H54 (cell line): ENCODE data around the gene ZNF525.
A peak's percentile ranks its signal among the peaks of the same experiment; 100 is the strongest.
"Not testable (repeated sequence)": the region's sequence is repeated elsewhere in the genome, so short reads cannot be mapped to it uniquely, and the experiment has no call there.

ENCODE experiments used
- DNase-seq: peaks from one replicate; pipeline ENCODE4 v3.0.0; 2011; ENCODE audit warnings: low spot score, mixed read lengths; ENCODE audit not compliant: insufficient read length
- FAIRE-seq: peaks from 3 replicates; lab custom pipeline; 2011; peaks lifted over from hg19 to GRCh38; lab: Jason Lieb, UNC
- POLR2A ChIP-seq: IDR thresholded peaks from 2 replicates; pipeline ENCODE4 v1.6.1; 2011; ENCODE audit warnings: low read depth, mild to moderate bottlenecking, low read length

Gene ZNF525

DNA sequence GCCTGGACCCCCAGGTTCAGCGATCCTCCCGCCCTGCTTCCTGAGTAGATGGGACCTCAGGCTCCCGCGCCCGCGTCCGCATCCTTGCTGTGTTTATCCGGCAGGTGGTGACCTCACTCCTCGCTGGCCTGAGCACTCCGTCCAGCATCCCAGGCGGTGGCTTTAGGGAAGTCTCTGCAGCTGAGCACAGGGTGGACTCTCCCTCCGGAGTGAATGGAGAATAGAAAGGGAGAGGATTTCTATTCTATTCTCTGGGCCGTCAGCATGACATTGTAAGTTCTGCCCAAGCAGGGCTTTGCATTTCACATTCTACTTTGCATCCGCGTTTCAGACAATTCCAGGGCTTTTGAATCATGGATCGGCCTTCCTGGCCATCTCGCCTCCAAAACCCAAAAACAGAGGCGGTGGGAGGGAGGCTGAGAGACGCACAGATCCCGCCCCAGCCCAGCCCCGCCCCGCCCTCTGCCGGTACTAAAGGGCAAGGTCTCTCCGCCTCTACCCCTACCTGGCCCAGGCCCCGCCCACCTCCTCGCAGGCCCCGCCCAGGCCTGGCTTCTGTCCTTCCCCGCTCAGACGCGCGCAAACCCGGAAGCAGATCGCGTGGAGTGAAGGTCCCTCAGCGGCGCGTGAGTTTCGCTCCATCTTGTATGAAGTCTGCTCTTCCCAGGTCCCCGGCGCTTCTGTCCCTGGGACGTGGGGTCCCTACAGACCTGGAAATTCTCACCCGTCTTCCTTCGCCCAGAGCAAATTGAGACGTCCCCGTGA is at the start of gene ZNF525:
Gene ZNF525 (plus strand): TSS at position 572 of the 765 bp plus-strand sequence. CDS start 6,577 bp downstream, outside the sequence.
- DNase-seq (peak; percentile 90), FAIRE-seq (no peak)
- peak; percentile 84 for TF ChIP-seq POLR2A

- DNase-seq = no peak
- TF ChIP-seq POLR2A = no peak
- FAIRE-seq = no peak
Measured at GRCh38 chr19:53328967-53329366, 36.5 kb upstream of the ZNF525 start.

DNA sequence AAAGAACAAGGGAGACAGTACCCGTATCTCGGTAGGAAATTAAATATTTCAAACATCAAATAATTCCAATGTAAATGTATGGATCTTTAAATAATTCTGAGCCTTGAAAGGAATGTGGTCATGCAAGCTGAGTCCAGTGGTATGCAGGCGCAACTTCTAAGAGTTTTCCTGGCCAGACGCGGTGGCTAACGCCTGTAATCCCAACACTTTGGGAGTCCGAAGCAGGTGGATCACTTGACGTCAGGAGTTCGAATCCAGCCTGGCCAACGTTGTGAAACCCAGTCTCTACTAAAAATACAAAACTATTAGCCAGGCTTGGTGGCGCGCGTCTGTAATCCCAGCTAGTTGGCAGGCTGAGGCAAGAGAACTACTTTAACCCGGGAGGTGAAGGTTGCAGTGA is 33.0 kb upstream of the ZNF525 start:
- TF ChIP-seq POLR2A = no peak
- FAIRE-seq (no peak), DNase-seq (no peak)

DNA sequence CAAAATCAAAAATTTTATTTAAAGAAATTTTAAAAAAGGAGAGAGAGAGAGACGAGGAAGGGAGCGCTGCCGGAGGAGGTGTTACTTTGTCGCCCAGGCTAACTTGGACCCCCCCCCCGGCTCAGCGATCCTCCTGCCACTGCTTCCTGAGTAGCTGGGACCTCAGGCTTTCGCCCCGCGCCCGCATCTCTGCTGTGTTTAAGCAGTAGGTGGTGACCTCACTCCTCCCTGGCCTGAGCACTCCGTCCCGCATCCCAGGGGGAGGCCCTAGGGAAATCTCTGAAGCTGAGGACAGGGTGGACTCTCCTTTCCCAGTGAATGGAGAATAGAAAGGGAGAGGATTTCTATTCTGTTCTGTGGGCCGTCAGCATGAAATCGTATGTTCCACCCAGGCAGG is 32.4 kb upstream of the ZNF525 start:
- no peak for TF ChIP-seq POLR2A
- FAIRE-seq (no peak), DNase-seq (peak; percentile 35)

DNA sequence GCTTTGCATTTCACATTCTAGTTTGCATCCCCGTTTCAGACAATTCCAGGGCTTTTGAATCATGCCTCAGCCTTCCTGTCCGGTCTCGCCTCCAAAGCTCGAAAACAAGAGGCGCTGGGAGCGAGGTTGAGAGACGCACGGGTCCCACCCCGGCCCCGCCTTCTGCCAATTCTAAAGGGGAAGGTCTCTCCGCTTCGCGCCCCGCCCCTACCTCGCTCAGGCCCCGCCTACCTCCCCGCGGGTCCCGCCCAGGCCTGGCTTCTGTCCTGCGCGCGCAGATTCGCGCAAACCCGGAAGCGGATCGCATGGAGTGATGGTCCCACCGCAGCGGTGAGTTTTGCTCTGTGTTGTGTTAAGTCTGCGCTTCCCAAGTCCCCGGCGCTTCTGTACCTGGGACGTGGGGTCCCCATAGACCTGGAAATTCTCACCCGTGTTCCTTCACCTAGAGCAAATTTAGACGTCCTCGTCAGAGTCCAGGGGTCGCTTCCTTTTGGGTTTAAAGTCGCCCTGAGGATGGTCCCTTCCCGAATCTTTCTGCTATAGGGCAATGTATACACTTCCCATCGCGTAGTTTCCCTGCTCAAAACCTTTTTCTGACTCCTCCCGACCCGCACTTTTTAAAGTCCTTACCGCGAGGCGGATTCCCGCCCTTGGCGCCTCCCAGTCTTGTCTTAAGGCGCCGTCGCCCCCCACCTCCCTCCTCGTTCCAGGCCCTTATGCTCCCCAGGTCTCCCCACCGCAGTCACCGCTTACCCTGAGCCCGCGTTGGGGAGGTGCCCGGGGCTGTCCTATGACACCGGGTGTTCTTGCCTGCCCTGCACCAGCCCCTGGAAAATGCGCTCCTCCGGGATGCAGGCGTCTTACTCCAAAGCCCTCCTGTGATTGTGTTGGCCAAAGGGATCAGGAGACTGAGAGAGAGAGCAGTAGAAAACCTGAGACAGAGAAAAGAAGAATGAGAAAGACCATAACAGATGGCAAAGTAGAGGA is 31.7 kb upstream of the ZNF525 start, which contains the start of gene ZNF845:
Gene ZNF845 (plus strand): TSS at position 287 of the 987 bp plus-strand sequence. CDS start 7,559 bp downstream, outside the sequence.
- peak; percentile 91 for TF ChIP-seq POLR2A
- FAIRE-seq (peak; percentile 66), DNase-seq (peak; percentile 91)

DNA sequence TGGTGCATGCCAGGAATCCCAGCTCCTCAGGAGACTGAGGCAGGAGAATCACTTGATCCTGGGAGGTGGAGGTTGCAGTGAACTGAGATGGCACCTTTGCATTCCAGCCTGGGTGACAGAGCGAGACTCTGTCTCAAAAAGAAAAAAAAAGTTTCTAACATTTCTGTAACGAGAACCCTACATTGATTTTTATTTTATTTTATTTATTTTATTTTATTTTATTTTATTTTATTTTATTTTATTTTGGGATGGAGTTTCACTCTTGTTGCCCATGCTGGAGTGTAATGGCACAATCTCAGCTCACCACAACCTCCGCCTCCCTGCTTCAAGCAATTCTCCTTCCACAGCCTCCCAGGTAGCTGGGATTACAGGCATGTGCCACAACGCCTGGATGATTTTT is 21.1 kb upstream of the ZNF525 start:
- FAIRE-seq, DNase-seq: not testable (repeated sequence)

DNA sequence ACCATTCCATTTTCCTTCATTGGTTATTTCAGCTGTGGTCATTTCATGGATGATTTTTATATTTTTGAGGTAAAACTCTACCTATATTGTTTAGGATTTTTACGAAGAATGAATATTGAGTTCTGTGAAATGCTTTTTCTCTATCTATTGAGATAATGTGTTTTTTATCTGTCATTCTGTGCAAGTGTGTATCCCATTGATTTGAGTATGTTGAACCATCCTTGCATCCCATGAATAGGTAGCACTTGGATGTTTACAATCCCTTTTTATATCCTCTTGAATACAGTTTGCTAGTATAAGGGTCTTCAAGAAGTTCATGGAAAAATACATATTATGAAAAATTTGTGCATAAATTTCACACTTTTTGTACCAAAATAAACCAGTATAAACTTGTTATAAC is 9.8 kb upstream of the ZNF525 start:
- no peak for DNase-seq
- no peak for TF ChIP-seq POLR2A
- no peak for FAIRE-seq

- no peak for FAIRE-seq
- TF ChIP-seq POLR2A = no peak
- DNase-seq = no peak
Measured at GRCh38 chr19:53357821-53358581, 7.5 kb upstream of the ZNF525 start.

DNA sequence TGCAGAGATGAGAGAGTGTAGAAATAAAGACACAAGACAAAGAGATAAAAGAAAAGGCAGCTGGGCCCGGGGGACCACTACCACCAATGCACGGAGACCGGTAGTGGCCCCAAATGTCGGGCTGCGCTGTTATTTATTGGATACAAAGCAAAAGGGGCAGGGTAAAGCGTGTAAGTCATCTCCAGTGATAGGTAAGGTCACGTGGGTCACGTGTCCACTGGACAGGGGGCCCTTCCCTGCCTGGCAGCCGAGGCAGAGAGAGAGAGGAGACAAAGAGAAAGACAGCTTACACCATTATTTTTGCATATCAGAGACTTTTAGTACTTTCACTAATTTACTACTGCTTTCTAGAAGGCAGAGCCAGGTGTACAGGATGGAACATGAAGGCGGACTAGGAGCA is 5.4 kb upstream of the ZNF525 start:
- not testable (repeated sequence) for DNase-seq, FAIRE-seq

GRCh38 chr19:53365899-53366493 is 491 bp downstream of the ZNF525 start:
- DNase-seq = no peak
- TF ChIP-seq POLR2A = no peak
- FAIRE-seq = no peak

DNA sequence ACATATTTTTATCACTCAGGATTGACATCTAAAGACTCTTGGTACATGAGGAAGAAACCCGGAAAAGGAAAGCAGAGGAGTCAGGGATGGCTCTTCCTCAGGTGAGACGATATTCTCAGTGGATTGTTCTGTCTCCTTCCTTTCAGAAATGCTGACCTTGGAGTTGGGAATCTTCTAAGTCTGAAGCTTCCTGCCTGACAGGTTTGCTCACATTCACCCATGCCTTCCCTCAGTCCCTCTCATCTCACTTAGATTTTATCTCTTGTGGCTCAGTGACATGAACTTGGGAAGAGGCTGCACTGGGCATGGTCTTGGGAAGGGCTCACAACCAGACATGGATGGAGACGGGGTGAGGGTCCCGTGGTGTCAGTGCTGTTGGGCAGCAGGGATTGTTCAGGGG is 6.7 kb downstream of the ZNF525 start:
- TF ChIP-seq POLR2A = no peak
- no peak for FAIRE-seq
- DNase-seq = no peak

- FAIRE-seq (no peak), DNase-seq (no peak)
- no peak for TF ChIP-seq POLR2A
Measured at GRCh38 chr19:53374288-53374687, 8.8 kb downstream of the ZNF525 start.

- no peak for DNase-seq
- no peak for TF ChIP-seq POLR2A
- FAIRE-seq = no peak
Measured at GRCh38 chr19:53374743-53375142, 9.2 kb downstream of the ZNF525 start.
